Measurements from ENCODE around the gene XRCC3.

XRCC3 gene

DNA sequence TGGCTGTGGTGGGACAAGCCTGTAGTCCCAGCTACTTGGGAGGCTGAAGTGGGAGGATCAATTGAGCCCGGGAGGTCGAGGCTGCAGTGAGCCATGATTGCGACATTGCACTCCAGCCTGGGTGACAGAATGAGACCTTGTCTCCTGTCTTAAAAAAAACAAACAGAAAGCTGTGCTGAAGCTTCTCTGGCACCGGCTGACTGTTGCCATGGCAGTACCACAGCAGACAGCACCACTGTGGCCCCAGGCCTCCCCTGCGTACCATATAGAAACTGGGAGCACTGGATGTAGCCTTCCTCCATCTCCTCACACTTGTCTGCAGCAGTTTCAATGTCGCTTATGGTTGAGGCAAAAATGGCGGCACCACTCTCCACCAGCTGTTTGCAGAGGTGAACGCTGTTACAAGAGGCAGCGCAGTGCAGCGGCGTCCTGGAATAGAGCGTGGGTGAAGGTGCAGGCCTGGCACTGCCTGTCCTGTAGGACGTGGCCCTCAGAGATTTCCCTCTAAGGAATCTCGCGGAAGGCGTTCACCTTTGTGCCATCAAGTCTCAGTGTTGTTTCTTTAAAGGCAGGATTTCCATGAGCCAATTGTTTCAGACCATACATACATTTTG, 22.3 kb upstream of the XRCC3 start:
- H3K4me3 ChIP-seq (ENCODE audit: low read depth, low read length): no peak overlapping the region
- no peaks in the 10 kb centered on the region for H3K36me3 ChIP-seq (replicated peaks)
- H3K27me3 ChIP-seq (replicated peaks): no peaks in the 10 kb centered on the region
- no peak for TF ChIP-seq CTCF (IDR thresholded peaks at IDR 0.05; ENCODE audit: low read depth, low read length, missing control alignments)
- no peak overlapping the region for H3K27ac ChIP-seq
- DNase-seq: no peak
- in situ Hi-C loops (cut with HindIII; ENCODE audit: low pct_ligation_motif_present, low sequenced_read_pairs): no loop called here

- Histone ChIP-seq H3K36me3 (replicated peaks) (no peaks in the 10 kb centered on the region), H3K27ac (no peak overlapping the region)
- in situ Hi-C loops (cut with HindIII; ENCODE audit: low pct_ligation_motif_present, low sequenced_read_pairs): no loop called here
Measured at GRCh38 chr14:103736546-103737431, 21.5 kb upstream of the XRCC3 start.

GRCh38 chr14:103735815-103736545, 20.7 kb upstream of the XRCC3 start:
- no peak for TF ChIP-seq CTCF (IDR thresholded peaks at IDR 0.05; ENCODE audit: low read depth, low read length, missing control alignments)
- DNase-seq: no peak
- no peaks in the 10 kb centered on the region for H3K27me3 ChIP-seq (replicated peaks)
- H3K36me3 ChIP-seq (replicated peaks): no peaks in the 10 kb centered on the region
- no peak overlapping the region for H3K27ac ChIP-seq
- in situ Hi-C loops (cut with HindIII; ENCODE audit: low pct_ligation_motif_present, low sequenced_read_pairs): no loop called here
- no peak overlapping the region for H3K4me3 ChIP-seq (ENCODE audit: low read depth, low read length)

More at GRCh38 chr14:103736546-103737431, 21.5 kb upstream of the XRCC3 start:
- no peak for TF ChIP-seq CTCF (IDR thresholded peaks at IDR 0.05; ENCODE audit: low read depth, low read length, missing control alignments)
- Histone ChIP-seq H3K4me3 (ENCODE audit: low read depth, low read length) (no peak overlapping the region), H3K27me3 (replicated peaks) (no peaks in the 10 kb centered on the region)
- no peak for DNase-seq

- Histone ChIP-seq H3K27me3 (replicated peaks) (no peaks in the 10 kb centered on the region), H3K36me3 (replicated peaks) (no peaks in the 10 kb centered on the region), H3K27ac (no peak overlapping the region), H3K4me3 (ENCODE audit: low read depth, low read length) (no peak overlapping the region)
- in situ Hi-C loops (cut with HindIII; ENCODE audit: low pct_ligation_motif_present, low sequenced_read_pairs): no loop called here
- no peak for DNase-seq
- no peak for TF ChIP-seq CTCF (IDR thresholded peaks at IDR 0.05; ENCODE audit: low read depth, low read length, missing control alignments)
Measured at GRCh38 chr14:103735439-103735814, 20.2 kb upstream of the XRCC3 start.

- in situ Hi-C loops (cut with HindIII; ENCODE audit: low pct_ligation_motif_present, low sequenced_read_pairs): no loop called here
- Histone ChIP-seq H3K27ac (no peak overlapping the region), H3K36me3 (replicated peaks) (peaks cover 1% of the 10 kb centered on the region), H3K27me3 (replicated peaks) (no peaks in the 10 kb centered on the region), H3K4me3 (ENCODE audit: low read depth, low read length) (no peak overlapping the region)
- DNase-seq: no peak
- no peak for TF ChIP-seq CTCF (IDR thresholded peaks at IDR 0.05; ENCODE audit: low read depth, low read length, missing control alignments)
Measured at GRCh38 chr14:103735022-103735421, 19.8 kb upstream of the XRCC3 start.
